ENCODE measurements around the gene BTBD9. TPM values are rescaled to one million over a fixed set of nuclear protein-coding genes. Genes with fewer than 3 reads are reported as not detected.

BTBD9 gene
- 9.5 and 15.7 TPM in 2 replicates for polyA plus RNA-seq

GRCh38 chr6:38639498-38640215 is at the start of gene BTBD9:
Gene BTBD9 (minus strand): TSS chr6:38639929.

Other genes with a start within 250 kb of the BTBD9 start
- 65.1 and 81.8 TPM in 2 replicates for gene GLO1, start 63.2 kb upstream of the BTBD9 start, polyA plus RNA-seq
- gene DNAH8, start 75.4 kb upstream of the BTBD9 start, polyA plus RNA-seq: not detected in 2 replicates